ENCODE measurements around the gene ATP6AP1. TPM values are rescaled to one million over a fixed set of nuclear protein-coding genes. Genes with fewer than 3 reads are reported as not detected.

The ATP6AP1 gene
- total and polyA plus RNA-seq, 2 donors (not counting 1 experiment from before 2014, with no cell fraction given), result 59.8 to 89.7 TPM

GRCh38 chrX:154469114-154469513, 40.6 kb downstream of the ATP6AP1 start:
- Histone ChIP-seq H3K4me2 (ENCODE audit: extremely low read depth, insufficient read depth, low read length) (no peak overlapping the region), H2AFZ (ENCODE audit: low read length) (no peak overlapping the region), H3K36me3 (ENCODE audit: control insufficient read depth, insufficient read depth, low read length) (peaks cover 24% of the 10 kb centered on the region), H3K9ac (ENCODE audit: insufficient read depth, low read length) (no peak overlapping the region), H3K9me3 (ENCODE audit: control insufficient read depth, insufficient read depth, low read depth, low read length) (no peaks in the 10 kb centered on the region), H3K27me3 (ENCODE audit: control insufficient read depth, insufficient read depth, low read length) (no peaks in the 10 kb centered on the region), H3K4me1 (ENCODE audit: control insufficient read depth, extremely low read depth, insufficient read depth, low read length) (no peaks in the 10 kb centered on the region), H3K27ac (ENCODE audit: insufficient read depth, low read length) (no peak overlapping the region), H3K4me3 (replicated peaks in 1 of 4; ENCODE audit: control extremely low read depth in 1 of 4, insufficient read depth in 1 of 4, low read depth in 3 of 4, low read length in 4 of 4) (no peak overlapping the region), H3K79me2 (ENCODE audit: control insufficient read depth, insufficient read depth, low read length) (no peaks in the 10 kb centered on the region), H4K20me1 (ENCODE audit: control insufficient read depth, extremely low read depth, insufficient read depth, low read length) (no peaks in the 10 kb centered on the region)
- TF ChIP-seq EZH2 (IDR thresholded peaks at IDR 0.05; ENCODE audit: low read length, missing control alignments), result no peak
- TF ChIP-seq, protein P1, sequence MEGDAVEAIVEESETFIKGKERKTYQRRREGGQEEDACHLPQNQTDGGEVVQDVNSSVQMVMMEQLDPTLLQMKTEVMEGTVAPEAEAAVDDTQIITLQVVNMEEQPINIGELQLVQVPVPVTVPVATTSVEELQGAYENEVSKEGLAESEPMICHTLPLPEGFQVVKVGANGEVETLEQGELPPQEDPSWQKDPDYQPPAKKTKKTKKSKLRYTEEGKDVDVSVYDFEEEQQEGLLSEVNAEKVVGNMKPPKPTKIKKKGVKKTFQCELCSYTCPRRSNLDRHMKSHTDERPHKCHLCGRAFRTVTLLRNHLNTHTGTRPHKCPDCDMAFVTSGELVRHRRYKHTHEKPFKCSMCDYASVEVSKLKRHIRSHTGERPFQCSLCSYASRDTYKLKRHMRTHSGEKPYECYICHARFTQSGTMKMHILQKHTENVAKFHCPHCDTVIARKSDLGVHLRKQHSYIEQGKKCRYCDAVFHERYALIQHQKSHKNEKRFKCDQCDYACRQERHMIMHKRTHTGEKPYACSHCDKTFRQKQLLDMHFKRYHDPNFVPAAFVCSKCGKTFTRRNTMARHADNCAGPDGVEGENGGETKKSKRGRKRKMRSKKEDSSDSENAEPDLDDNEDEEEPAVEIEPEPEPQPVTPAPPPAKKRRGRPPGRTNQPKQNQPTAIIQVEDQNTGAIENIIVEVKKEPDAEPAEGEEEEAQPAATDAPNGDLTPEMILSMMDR (conservative IDR thresholded peaks at IDR 0.05 in 1 of 2, IDR thresholded peaks at IDR 0.05 in 1 of 2; ENCODE audit: low read depth in 1 of 2, low read length in 2 of 2), result no peak
- DNase-seq (ENCODE audit: low read depth in 2 of 2), result no peak

DNA sequence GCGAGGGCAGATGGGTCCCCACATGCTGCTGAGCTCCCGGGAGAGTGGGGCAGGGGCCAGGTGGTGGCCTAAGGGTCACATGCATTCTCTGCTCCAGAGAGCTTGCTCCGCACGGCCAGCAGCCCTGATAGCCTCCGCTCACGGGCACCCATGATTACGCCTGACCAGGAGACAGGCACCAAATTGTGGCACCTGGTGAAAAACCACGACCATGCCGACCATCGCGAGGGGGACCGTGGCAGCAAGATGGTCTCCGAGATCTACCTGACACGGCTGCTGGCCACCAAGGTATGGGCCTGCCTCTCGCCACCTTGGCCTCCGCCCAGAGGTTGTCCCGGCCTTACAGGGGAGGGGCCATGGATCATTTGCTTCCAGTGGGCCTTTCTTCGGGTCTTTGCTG, 41.4 kb downstream of the ATP6AP1 start:
- H3K36me3 ChIP-seq (ENCODE audit: control insufficient read depth, insufficient read depth, low read length), result peaks cover 21% of the 10 kb centered on the region
- H3K4me3 ChIP-seq (replicated peaks in 1 of 4; ENCODE audit: control extremely low read depth in 1 of 4, insufficient read depth in 1 of 4, low read depth in 3 of 4, low read length in 4 of 4), result no peak overlapping the region
- no peaks in the 10 kb centered on the region for H4K20me1 ChIP-seq (ENCODE audit: control insufficient read depth, extremely low read depth, insufficient read depth, low read length)
- H3K9me3 ChIP-seq (ENCODE audit: control insufficient read depth, insufficient read depth, low read depth, low read length), result no peaks in the 10 kb centered on the region
- no peaks in the 10 kb centered on the region for H3K79me2 ChIP-seq (ENCODE audit: control insufficient read depth, insufficient read depth, low read length)
- H3K4me1 ChIP-seq (ENCODE audit: control insufficient read depth, extremely low read depth, insufficient read depth, low read length), result no peaks in the 10 kb centered on the region
- no peak for DNase-seq (ENCODE audit: low read depth in 2 of 2)
- no peak overlapping the region for H3K9ac ChIP-seq (ENCODE audit: insufficient read depth, low read length)
- no peak overlapping the region for H3K27ac ChIP-seq (ENCODE audit: insufficient read depth, low read length)
- H3K4me2 ChIP-seq (ENCODE audit: extremely low read depth, insufficient read depth, low read length), result no peak overlapping the region
- no peak overlapping the region for H2AFZ ChIP-seq (ENCODE audit: low read length)
- no peak for TF ChIP-seq EZH2 (IDR thresholded peaks at IDR 0.05; ENCODE audit: low read length, missing control alignments)
- TF ChIP-seq, protein P1 (conservative IDR thresholded peaks at IDR 0.05 in 1 of 2, IDR thresholded peaks at IDR 0.05 in 1 of 2; ENCODE audit: low read depth in 1 of 2, low read length in 2 of 2), result no peak
- no peaks in the 10 kb centered on the region for H3K27me3 ChIP-seq (ENCODE audit: control insufficient read depth, insufficient read depth, low read length)

DNA sequence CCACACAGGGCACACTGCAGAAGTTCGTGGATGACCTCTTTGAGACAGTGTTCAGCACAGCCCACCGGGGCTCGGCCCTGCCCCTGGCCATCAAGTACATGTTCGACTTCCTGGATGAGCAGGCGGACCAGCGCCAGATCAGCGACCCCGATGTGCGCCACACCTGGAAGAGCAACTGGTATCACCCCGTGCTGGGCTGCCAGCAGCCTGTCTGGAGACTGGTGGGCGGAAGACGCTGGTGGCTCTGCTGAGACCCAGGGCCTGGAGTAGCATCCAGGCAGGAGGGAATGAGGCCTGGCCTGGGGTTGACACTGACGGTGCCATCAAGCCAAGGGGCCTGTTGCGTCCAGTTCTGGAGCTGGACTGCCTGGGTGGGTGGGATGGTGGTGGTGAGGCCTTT, 42.0 kb downstream of the ATP6AP1 start:
- H3K79me2 ChIP-seq (ENCODE audit: control insufficient read depth, insufficient read depth, low read length), result no peaks in the 10 kb centered on the region
- H3K4me2 ChIP-seq (ENCODE audit: extremely low read depth, insufficient read depth, low read length), result no peak overlapping the region
- DNase-seq (ENCODE audit: low read depth in 2 of 2), result no peak
- no peak for TF ChIP-seq EZH2 (IDR thresholded peaks at IDR 0.05; ENCODE audit: low read length, missing control alignments)
- TF ChIP-seq, protein P1 (conservative IDR thresholded peaks at IDR 0.05 in 1 of 2, IDR thresholded peaks at IDR 0.05 in 1 of 2; ENCODE audit: low read depth in 1 of 2, low read length in 2 of 2), result no peak
- no peaks in the 10 kb centered on the region for H3K9me3 ChIP-seq (ENCODE audit: control insufficient read depth, insufficient read depth, low read depth, low read length)
- no peak overlapping the region for H3K27ac ChIP-seq (ENCODE audit: insufficient read depth, low read length)
- no peaks in the 10 kb centered on the region for H3K27me3 ChIP-seq (ENCODE audit: control insufficient read depth, insufficient read depth, low read length)
- H3K4me1 ChIP-seq (ENCODE audit: control insufficient read depth, extremely low read depth, insufficient read depth, low read length), result no peaks in the 10 kb centered on the region
- H2AFZ ChIP-seq (ENCODE audit: low read length), result no peak overlapping the region
- no peaks in the 10 kb centered on the region for H4K20me1 ChIP-seq (ENCODE audit: control insufficient read depth, extremely low read depth, insufficient read depth, low read length)
- peaks cover 21% of the 10 kb centered on the region for H3K36me3 ChIP-seq (ENCODE audit: control insufficient read depth, insufficient read depth, low read length)
- H3K4me3 ChIP-seq (replicated peaks in 1 of 4; ENCODE audit: control extremely low read depth in 1 of 4, insufficient read depth in 1 of 4, low read depth in 3 of 4, low read length in 4 of 4), result no peak overlapping the region
- H3K9ac ChIP-seq (ENCODE audit: insufficient read depth, low read length), result no peak overlapping the region
